ENCODE results near the gene PACS1.

Gene PACS1

DNA sequence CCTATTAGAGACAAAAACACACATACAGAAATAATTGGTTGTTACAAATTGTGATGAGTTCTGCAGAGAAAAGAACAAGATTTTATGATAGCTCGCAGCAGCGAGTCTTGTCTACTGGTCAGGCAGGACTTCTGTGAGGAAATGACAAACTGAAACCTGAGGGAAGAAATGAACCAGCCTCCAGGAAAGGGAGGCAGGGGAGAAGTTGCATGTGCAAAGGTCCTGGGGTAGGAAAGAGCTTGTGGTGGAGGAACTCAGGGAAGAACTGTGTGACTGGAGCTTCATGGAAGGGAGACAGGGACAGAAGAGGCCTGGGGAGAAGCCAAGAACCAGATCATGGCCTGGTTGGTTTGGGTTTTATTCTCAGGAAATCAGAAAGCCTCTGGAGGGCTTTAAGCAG, 189.2 kb downstream of the PACS1 start:
- Histone ChIP-seq H3K36me3 (ENCODE audit: insufficient read depth, low read depth, low read length) (peaks cover 47% of the 10 kb centered on the region), H3K27ac (ENCODE audit: low read length) (no peak overlapping the region), H3K9ac (ENCODE audit: low read depth, low read length) (peak overlapping the region; percentile 81; the same call in 1 of the 2 replicates), H3K4me1 (ENCODE audit: insufficient read depth, low read length) (no peaks in the 10 kb centered on the region; the same call in 1 of the 2 replicates), H3K9me3 (ENCODE audit: insufficient read depth, low read depth, low read length) (no peaks in the 10 kb centered on the region), H3K27me3 (ENCODE audit: insufficient read depth, low read length) (no peaks in the 10 kb centered on the region; the same call in 1 of the 2 replicates), H3K4me3 (ENCODE audit: low read length) (peak overlapping the region; percentile 90)

DNA sequence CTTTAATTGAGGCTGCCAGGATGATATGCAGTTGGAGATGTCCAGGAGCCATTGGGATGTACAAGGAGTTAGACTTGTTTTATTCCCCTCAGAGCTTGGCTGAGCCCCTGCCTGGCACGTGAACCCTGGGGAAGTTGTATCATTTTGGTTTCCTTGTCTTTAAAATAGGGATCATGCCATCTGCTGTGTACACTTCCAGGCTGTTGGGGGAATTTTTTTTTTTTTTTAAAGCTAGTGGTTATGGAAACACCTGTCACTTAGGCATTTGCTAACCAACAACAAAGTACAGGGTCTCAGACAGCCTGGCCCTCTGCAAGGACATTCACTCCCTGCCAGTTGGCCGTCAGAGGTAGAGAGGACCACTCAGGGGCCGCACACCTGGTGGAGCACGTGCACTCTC, 189.9 kb downstream of the PACS1 start:
- Histone ChIP-seq H3K27ac (ENCODE audit: low read length) (no peak overlapping the region), H3K36me3 (ENCODE audit: insufficient read depth, low read depth, low read length) (peaks cover 54% of the 10 kb centered on the region), H3K9ac (ENCODE audit: low read depth, low read length) (no peak overlapping the region), H3K4me1 (ENCODE audit: insufficient read depth, low read length) (no peaks in the 10 kb centered on the region; the same call in 1 of the 2 replicates), H3K9me3 (ENCODE audit: insufficient read depth, low read depth, low read length) (no peaks in the 10 kb centered on the region), H3K4me3 (ENCODE audit: low read length) (no peak overlapping the region), H3K27me3 (ENCODE audit: insufficient read depth, low read length) (no peaks in the 10 kb centered on the region; the same call in 1 of the 2 replicates)

DNA sequence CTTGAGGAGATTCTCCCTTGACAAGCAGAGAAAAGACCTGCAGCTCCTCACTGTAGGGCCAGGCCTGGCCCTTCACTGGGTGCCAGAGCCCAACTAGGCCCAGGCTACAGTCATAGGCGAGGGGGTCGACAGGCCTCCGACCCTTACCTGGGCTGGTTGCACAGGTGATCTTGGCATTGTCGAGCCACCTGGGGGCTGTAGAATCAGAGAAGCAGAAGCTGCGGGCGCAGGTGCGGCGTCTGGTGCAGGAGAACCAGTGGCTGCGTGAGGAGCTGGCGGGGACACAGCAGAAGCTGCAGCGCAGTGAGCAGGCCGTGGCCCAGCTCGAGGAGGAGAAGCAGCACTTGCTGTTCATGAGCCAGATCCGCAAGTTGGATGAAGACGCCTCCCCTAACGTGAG, 191.5 kb downstream of the PACS1 start:
- Histone ChIP-seq H3K4me1 (ENCODE audit: insufficient read depth, low read length) (no peaks in the 10 kb centered on the region; the same call in 1 of the 2 replicates), H3K27me3 (ENCODE audit: insufficient read depth, low read length) (no peaks in the 10 kb centered on the region; the same call in 1 of the 2 replicates), H3K9ac (ENCODE audit: low read depth, low read length) (no peak overlapping the region), H3K4me3 (ENCODE audit: low read length) (no peak overlapping the region), H3K9me3 (ENCODE audit: insufficient read depth, low read depth, low read length) (no peaks in the 10 kb centered on the region), H3K36me3 (ENCODE audit: insufficient read depth, low read depth, low read length) (peaks cover 60% of the 10 kb centered on the region), H3K27ac (ENCODE audit: low read length) (no peak overlapping the region)

DNA sequence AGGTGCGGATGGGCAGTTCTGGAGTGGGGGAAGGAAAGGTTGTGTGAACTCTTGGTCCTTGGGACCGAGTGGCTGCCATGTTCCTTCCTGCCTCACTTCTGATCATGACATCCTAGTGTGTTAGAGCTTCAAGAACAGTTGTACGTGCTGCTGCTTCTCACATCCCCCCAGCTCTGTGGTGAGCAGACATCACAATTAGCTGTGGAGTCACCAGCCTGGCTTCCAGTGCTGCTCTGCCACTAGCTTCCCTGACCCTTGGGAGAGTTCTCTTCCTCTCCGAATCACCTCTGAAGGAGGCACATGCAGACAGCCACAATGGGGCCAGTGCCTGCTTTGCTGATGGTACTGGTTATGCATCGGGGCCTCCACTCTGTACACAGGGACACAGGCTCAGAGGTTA, 192.1 kb downstream of the PACS1 start:
- Histone ChIP-seq H3K27me3 (ENCODE audit: insufficient read depth, low read length) (no peaks in the 10 kb centered on the region), H3K4me1 (ENCODE audit: insufficient read depth, low read length) (no peaks in the 10 kb centered on the region), H3K36me3 (ENCODE audit: insufficient read depth, low read depth, low read length) (peaks cover 60% of the 10 kb centered on the region), H3K9me3 (ENCODE audit: insufficient read depth, low read depth, low read length) (no peaks in the 10 kb centered on the region), H3K4me3 (ENCODE audit: low read length) (no peak overlapping the region), H3K27ac (ENCODE audit: low read length) (no peak overlapping the region), H3K9ac (ENCODE audit: low read depth, low read length) (no peak overlapping the region)

DNA sequence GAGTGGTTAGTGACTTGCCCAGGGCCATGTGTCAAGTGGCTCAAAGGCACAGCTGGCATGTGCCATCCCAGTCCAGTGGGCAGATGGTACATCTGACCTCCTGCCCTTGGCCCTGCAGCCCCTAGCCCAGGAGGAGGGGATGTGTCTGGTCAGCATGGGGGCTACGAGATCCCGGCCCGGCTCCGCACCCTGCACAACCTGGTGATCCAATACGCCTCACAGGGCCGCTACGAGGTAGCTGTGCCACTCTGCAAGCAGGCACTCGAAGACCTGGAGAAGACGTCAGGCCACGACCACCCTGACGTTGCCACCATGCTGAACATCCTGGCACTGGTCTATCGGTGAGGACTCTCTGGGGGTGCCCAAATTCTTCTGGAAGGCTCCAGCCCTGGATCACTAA, 192.6 kb downstream of the PACS1 start:
- H3K4me3 ChIP-seq (ENCODE audit: low read length): no peak overlapping the region
- no peaks in the 10 kb centered on the region for H3K9me3 ChIP-seq (ENCODE audit: insufficient read depth, low read depth, low read length)
- H3K9ac ChIP-seq (ENCODE audit: low read depth, low read length): no peak overlapping the region
- no peak overlapping the region for H3K27ac ChIP-seq (ENCODE audit: low read length)
- H3K27me3 ChIP-seq (ENCODE audit: insufficient read depth, low read length): no peaks in the 10 kb centered on the region
- peaks cover 60% of the 10 kb centered on the region for H3K36me3 ChIP-seq (ENCODE audit: insufficient read depth, low read depth, low read length)
- no peaks in the 10 kb centered on the region for H3K4me1 ChIP-seq (ENCODE audit: insufficient read depth, low read length)

DNA sequence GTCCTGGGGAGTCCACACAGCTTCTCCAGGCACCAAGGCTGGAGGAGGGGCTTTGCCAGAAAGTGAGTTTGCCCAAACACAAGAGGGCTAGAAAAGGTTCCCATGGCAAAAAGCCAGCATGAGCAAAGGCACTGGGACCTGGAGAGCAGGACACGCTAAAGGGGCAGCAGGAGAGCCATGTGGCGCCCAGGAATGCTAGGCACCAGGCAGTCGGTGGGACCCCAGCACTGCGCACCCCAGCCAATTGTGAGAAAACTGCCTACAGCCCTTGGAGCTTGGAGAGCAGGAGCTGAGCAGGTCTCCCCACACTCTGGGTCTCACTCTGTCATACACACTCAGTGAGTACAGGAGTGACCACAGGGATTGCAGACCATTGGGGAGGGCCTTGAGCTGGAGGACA, 193.2 kb downstream of the PACS1 start:
- Histone ChIP-seq H3K27ac (ENCODE audit: low read length) (no peak overlapping the region), H3K4me3 (ENCODE audit: low read length) (no peak overlapping the region), H3K9ac (ENCODE audit: low read depth, low read length) (no peak overlapping the region), H3K9me3 (ENCODE audit: insufficient read depth, low read depth, low read length) (no peaks in the 10 kb centered on the region), H3K4me1 (ENCODE audit: insufficient read depth, low read length) (no peaks in the 10 kb centered on the region), H3K36me3 (ENCODE audit: insufficient read depth, low read depth, low read length) (peaks cover 60% of the 10 kb centered on the region), H3K27me3 (ENCODE audit: insufficient read depth, low read length) (no peaks in the 10 kb centered on the region)

DNA sequence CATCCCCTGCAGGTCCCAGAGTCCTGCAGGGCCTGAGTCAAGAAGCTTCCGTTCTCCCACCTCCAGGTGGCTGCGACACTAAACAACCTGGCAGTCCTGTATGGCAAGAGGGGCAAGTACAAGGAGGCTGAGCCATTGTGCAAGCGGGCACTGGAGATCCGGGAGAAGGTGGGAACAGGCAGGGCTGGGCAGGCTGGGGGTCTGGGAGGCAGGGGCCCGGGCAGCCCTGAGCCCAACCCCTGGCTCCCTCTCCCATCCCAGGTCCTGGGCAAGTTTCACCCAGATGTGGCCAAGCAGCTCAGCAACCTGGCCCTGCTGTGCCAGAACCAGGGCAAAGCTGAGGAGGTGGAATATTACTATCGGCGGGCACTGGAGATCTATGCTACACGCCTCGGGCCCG, 193.7 kb downstream of the PACS1 start:
- Histone ChIP-seq H3K9ac (ENCODE audit: low read depth, low read length) (no peak overlapping the region), H3K36me3 (ENCODE audit: insufficient read depth, low read depth, low read length) (peaks cover 60% of the 10 kb centered on the region)

DNA sequence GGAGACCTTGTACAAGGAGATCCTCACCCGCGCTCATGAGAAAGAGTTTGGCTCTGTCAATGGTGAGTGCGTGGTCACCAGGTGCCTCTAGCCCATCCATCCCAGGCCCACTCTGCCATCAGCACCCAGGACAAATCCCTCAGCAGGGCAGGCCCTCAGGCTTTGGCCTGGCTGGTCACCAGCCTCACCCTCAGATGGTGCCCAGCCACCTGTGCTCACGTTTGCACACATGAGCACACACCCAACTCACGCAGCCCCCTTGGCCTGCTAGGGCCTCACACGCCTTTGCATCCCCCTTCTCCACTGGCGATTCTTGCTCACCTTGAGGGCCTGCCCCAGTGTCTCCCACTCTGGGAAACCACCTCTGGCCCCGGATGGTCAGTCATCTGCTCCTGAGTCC, 194.3 kb downstream of the PACS1 start:
- no peak overlapping the region for H3K9ac ChIP-seq (ENCODE audit: low read depth, low read length)
- no peaks in the 10 kb centered on the region for H3K27me3 ChIP-seq (ENCODE audit: insufficient read depth, low read length)
- H3K4me1 ChIP-seq (ENCODE audit: insufficient read depth, low read length): peaks cover 2% of the 10 kb centered on the region; the same call in 1 of the 2 replicates
- no peak overlapping the region for H3K4me3 ChIP-seq (ENCODE audit: low read length)
- H3K9me3 ChIP-seq (ENCODE audit: insufficient read depth, low read depth, low read length): no peaks in the 10 kb centered on the region
- no peak overlapping the region for H3K27ac ChIP-seq (ENCODE audit: low read length)
- peaks cover 56% of the 10 kb centered on the region for H3K36me3 ChIP-seq (ENCODE audit: insufficient read depth, low read depth, low read length)

More for the DNA sequence above, 193.7 kb downstream of the PACS1 start:
- H3K27me3 ChIP-seq (ENCODE audit: insufficient read depth, low read length): no peaks in the 10 kb centered on the region
- H3K4me3 ChIP-seq (ENCODE audit: low read length): no peak overlapping the region
- H3K4me1 ChIP-seq (ENCODE audit: insufficient read depth, low read length): no peaks in the 10 kb centered on the region
- H3K9me3 ChIP-seq (ENCODE audit: insufficient read depth, low read depth, low read length): no peaks in the 10 kb centered on the region
- no peak overlapping the region for H3K27ac ChIP-seq (ENCODE audit: low read length)

DNA sequence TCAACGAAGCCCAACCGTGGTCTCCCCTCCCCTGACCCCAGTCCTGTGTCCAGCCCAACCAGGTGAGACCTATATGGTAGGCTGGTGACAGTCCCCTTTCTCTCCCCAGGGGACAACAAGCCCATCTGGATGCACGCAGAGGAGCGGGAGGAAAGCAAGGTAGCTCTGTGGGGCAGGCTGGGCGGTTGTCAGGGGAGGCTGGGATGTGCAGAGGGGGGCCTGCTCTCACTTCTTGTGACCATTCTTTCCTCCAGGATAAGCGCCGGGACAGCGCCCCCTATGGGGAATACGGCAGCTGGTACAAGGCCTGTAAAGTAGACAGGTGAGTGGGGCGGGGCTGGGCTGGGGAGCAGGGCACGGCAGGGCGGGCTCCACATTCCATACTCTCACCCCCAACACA, 194.8 kb downstream of the PACS1 start:
- Histone ChIP-seq H3K27me3 (ENCODE audit: insufficient read depth, low read length) (no peaks in the 10 kb centered on the region), H3K4me3 (ENCODE audit: low read length) (no peak overlapping the region), H3K36me3 (ENCODE audit: insufficient read depth, low read depth, low read length) (peaks cover 51% of the 10 kb centered on the region), H3K27ac (ENCODE audit: low read length) (no peak overlapping the region), H3K4me1 (ENCODE audit: insufficient read depth, low read length) (peaks cover 7% of the 10 kb centered on the region; the same call in 1 of the 2 replicates), H3K9ac (ENCODE audit: low read depth, low read length) (no peak overlapping the region), H3K9me3 (ENCODE audit: insufficient read depth, low read depth, low read length) (no peaks in the 10 kb centered on the region)

DNA sequence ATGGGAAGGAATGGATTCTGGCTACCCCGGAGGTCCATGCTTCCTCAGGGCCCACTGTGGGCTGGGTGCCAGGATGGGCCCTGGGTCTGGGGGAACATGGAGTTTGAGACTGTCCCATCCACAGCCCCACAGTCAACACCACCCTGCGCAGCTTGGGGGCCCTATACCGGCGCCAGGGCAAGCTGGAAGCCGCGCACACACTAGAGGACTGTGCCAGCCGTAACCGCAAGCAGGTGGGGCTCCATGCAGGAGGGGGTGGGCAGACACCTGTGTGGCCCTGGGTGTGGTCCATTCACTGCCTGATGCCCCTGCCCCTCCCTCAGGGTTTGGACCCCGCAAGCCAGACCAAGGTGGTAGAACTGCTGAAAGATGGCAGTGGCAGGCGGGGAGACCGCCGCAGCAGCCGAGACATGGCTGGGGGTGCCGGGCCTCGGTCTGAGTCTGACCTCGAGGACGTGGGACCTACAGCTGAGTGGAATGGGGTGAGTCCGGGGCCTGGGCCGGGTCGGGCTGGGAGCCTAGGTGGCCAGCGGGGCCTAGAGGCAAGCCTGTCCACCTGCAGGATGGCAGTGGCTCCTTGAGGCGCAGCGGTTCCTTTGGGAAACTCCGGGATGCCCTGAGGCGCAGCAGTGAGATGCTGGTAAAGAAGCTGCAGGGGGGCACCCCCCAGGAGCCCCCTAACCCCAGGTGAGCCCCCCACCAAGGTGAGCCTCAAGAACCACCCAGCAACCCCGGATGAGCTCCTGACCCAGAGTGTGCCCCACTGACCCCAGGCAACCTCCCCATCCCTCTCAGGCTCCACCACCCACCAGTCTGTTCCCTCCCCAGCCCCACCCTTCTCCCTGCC, 195.7 kb downstream of the PACS1 start:
- Histone ChIP-seq H3K27ac (ENCODE audit: low read length) (no peak overlapping the region), H3K36me3 (ENCODE audit: insufficient read depth, low read depth, low read length) (peaks cover 46% of the 10 kb centered on the region), H3K27me3 (ENCODE audit: insufficient read depth, low read length) (no peaks in the 10 kb centered on the region), H3K9me3 (ENCODE audit: insufficient read depth, low read depth, low read length) (no peaks in the 10 kb centered on the region), H3K9ac (ENCODE audit: low read depth, low read length) (no peak overlapping the region), H3K4me1 (ENCODE audit: insufficient read depth, low read length) (peaks cover 7% of the 10 kb centered on the region; the same call in 1 of the 2 replicates), H3K4me3 (ENCODE audit: low read length) (no peak overlapping the region)

DNA sequence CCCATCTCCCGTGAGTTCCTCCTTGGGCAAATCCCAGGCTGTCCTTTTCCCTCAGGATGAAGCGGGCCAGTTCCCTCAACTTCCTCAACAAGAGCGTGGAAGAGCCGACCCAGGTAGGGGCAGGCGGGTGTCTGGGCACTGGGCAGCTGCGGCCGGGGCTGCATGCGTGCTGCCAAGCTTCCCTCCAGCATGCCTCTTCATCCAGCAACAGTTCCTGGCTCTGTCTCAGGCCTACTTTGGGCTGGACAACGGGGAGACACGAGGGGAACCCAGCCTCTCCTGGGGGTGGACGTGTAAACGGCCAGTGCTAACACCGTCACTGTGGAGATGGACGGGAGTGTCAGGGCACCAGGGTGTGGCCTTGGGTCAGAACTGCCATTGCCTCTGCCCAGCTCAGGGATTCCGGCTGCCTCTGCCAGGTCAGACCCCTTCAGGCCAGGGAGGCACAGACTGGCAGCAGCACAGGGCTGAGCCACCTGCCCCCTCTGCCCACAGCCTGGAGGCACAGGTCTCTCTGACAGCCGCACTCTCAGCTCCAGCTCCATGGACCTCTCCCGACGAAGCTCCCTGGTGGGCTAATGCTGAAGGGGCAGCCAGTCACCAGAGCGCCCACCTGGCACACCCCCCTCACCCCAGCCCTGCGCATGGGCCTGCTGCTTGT, 196.4 kb downstream of the PACS1 start:
- Histone ChIP-seq H3K4me3 (ENCODE audit: low read length) (peak overlapping the region; percentile 96; the same call in 1 of the 2 replicates), H3K9me3 (ENCODE audit: insufficient read depth, low read depth, low read length) (no peaks in the 10 kb centered on the region), H3K4me1 (ENCODE audit: insufficient read depth, low read length) (peaks cover 7% of the 10 kb centered on the region; the same call in 1 of the 2 replicates), H3K36me3 (ENCODE audit: insufficient read depth, low read depth, low read length) (peaks cover 40% of the 10 kb centered on the region), H3K27ac (ENCODE audit: low read length) (no peak overlapping the region), H3K9ac (ENCODE audit: low read depth, low read length) (peak overlapping the region; percentile 61; the same call in 1 of the 2 replicates), H3K27me3 (ENCODE audit: insufficient read depth, low read length) (no peaks in the 10 kb centered on the region)

DNA sequence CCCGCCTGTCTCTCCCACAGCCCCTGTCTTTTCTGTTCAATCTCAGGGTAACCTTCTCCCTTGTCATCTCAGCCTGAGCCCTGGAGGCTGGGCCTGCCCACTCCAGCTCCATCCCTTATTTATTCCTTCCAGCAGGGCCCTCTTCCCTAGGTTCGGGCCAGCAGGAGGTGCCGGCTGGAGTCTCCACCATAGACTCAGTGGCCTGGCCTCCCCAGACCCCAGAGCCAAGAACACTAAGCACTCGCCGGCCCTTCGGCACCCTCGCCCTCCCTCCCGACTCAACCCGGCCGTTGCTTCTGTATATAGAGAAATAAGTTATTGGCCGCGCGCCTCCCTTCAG, 196.9 kb downstream of the PACS1 start:
- H3K27ac ChIP-seq (ENCODE audit: low read length): no peak overlapping the region
- H3K9me3 ChIP-seq (ENCODE audit: insufficient read depth, low read depth, low read length): no peaks in the 10 kb centered on the region
- H3K36me3 ChIP-seq (ENCODE audit: insufficient read depth, low read depth, low read length): peaks cover 40% of the 10 kb centered on the region
- H3K27me3 ChIP-seq (ENCODE audit: insufficient read depth, low read length): no peaks in the 10 kb centered on the region
- peak overlapping the region; percentile 96 for H3K4me3 ChIP-seq (ENCODE audit: low read length)
- peaks cover 7% of the 10 kb centered on the region; the same call in 1 of the 2 replicates for H3K4me1 ChIP-seq (ENCODE audit: insufficient read depth, low read length)
- peak overlapping the region; percentile 61; the same call in 1 of the 2 replicates for H3K9ac ChIP-seq (ENCODE audit: low read depth, low read length)

All from iPS-20b (cell line).